ENCODE results near the gene COCH.

The COCH gene

GRCh38 chr14:30854492-30854891 is 19.9 kb upstream of the COCH start:
- H3K27ac ChIP-seq (ENCODE audit: low read length): no peak overlapping the region
- H3K9me3 ChIP-seq (ENCODE audit: control insufficient read depth in 1 of 2, low read length in 2 of 2): no peaks in the 10 kb centered on the region
- H3K4me1 ChIP-seq (ENCODE audit: control insufficient read depth in 1 of 2, insufficient read depth in 2 of 2, low read length in 2 of 2): no peaks in the 10 kb centered on the region
- no peak overlapping the region for H3K4me3 ChIP-seq (ENCODE audit: low read depth in 1 of 2, low read length in 2 of 2)
- no peaks in the 10 kb centered on the region for H3K27me3 ChIP-seq (ENCODE audit: low read depth, low read length)
- H3K36me3 ChIP-seq (ENCODE audit: control insufficient read depth in 1 of 2, insufficient read depth in 2 of 2, low read length in 2 of 2): no peaks in the 10 kb centered on the region

- H3K27ac ChIP-seq (ENCODE audit: low read length): no peak overlapping the region
- H3K27me3 ChIP-seq (ENCODE audit: low read depth, low read length): no peaks in the 10 kb centered on the region
- H3K36me3 ChIP-seq (ENCODE audit: control insufficient read depth in 1 of 2, insufficient read depth in 2 of 2, low read length in 2 of 2): no peaks in the 10 kb centered on the region
- no peaks in the 10 kb centered on the region for H3K9me3 ChIP-seq (ENCODE audit: control insufficient read depth in 1 of 2, low read length in 2 of 2)
- H3K4me3 ChIP-seq (ENCODE audit: low read depth in 1 of 2, low read length in 2 of 2): no peak overlapping the region
- H3K4me1 ChIP-seq (ENCODE audit: control insufficient read depth in 1 of 2, insufficient read depth in 2 of 2, low read length in 2 of 2): no peaks in the 10 kb centered on the region
These were observed 18.9 kb upstream of the COCH start for GRCh38 chr14:30855345-30856037.

- Histone ChIP-seq H3K27me3 (ENCODE audit: low read depth, low read length) (no peaks in the 10 kb centered on the region), H3K36me3 (ENCODE audit: control insufficient read depth in 1 of 2, insufficient read depth in 2 of 2, low read length in 2 of 2) (no peaks in the 10 kb centered on the region), H3K4me1 (ENCODE audit: control insufficient read depth in 1 of 2, insufficient read depth in 2 of 2, low read length in 2 of 2) (no peaks in the 10 kb centered on the region), H3K4me3 (ENCODE audit: low read depth in 1 of 2, low read length in 2 of 2) (no peak overlapping the region), H3K27ac (ENCODE audit: low read length) (no peak overlapping the region), H3K9me3 (ENCODE audit: control insufficient read depth in 1 of 2, low read length in 2 of 2) (no peaks in the 10 kb centered on the region)
These were observed 13.2 kb upstream of the COCH start for GRCh38 chr14:30861200-30861599.

- Histone ChIP-seq H3K4me3 (ENCODE audit: low read depth in 1 of 2, low read length in 2 of 2) (no peak overlapping the region), H3K4me1 (ENCODE audit: control insufficient read depth in 1 of 2, insufficient read depth in 2 of 2, low read length in 2 of 2) (no peaks in the 10 kb centered on the region), H3K9me3 (ENCODE audit: control insufficient read depth in 1 of 2, low read length in 2 of 2) (no peaks in the 10 kb centered on the region), H3K36me3 (ENCODE audit: control insufficient read depth in 1 of 2, insufficient read depth in 2 of 2, low read length in 2 of 2) (no peaks in the 10 kb centered on the region), H3K27me3 (ENCODE audit: low read depth, low read length) (no peaks in the 10 kb centered on the region), H3K27ac (ENCODE audit: low read length) (no peak overlapping the region)
These were observed 9.4 kb upstream of the COCH start for GRCh38 chr14:30864934-30865333.

GRCh38 chr14:30868736-30869135 is 5.6 kb upstream of the COCH start:
- no peak overlapping the region for H3K27ac ChIP-seq (ENCODE audit: low read length)
- peaks cover 10% of the 10 kb centered on the region for H3K27me3 ChIP-seq (ENCODE audit: low read depth, low read length)
- H3K4me3 ChIP-seq (ENCODE audit: low read depth in 1 of 2, low read length in 2 of 2): no peak overlapping the region
- H3K4me1 ChIP-seq (ENCODE audit: control insufficient read depth in 1 of 2, insufficient read depth in 2 of 2, low read length in 2 of 2): no peaks in the 10 kb centered on the region
- no peaks in the 10 kb centered on the region for H3K9me3 ChIP-seq (ENCODE audit: control insufficient read depth in 1 of 2, low read length in 2 of 2)
- H3K36me3 ChIP-seq (ENCODE audit: control insufficient read depth in 1 of 2, insufficient read depth in 2 of 2, low read length in 2 of 2): no peaks in the 10 kb centered on the region

GRCh38 chr14:30869551-30870155 is 4.7 kb upstream of the COCH start:
- Histone ChIP-seq H3K27ac (ENCODE audit: low read length) (no peak overlapping the region), H3K36me3 (ENCODE audit: control insufficient read depth in 1 of 2, insufficient read depth in 2 of 2, low read length in 2 of 2) (no peaks in the 10 kb centered on the region), H3K27me3 (ENCODE audit: low read depth, low read length) (peaks cover 17% of the 10 kb centered on the region), H3K4me1 (ENCODE audit: control insufficient read depth in 1 of 2, insufficient read depth in 2 of 2, low read length in 2 of 2) (peaks cover 0 to 8% of the 10 kb centered on the region in 2 donors), H3K9me3 (ENCODE audit: control insufficient read depth in 1 of 2, low read length in 2 of 2) (no peaks in the 10 kb centered on the region), H3K4me3 (ENCODE audit: low read depth in 1 of 2, low read length in 2 of 2) (no peak overlapping the region)

GRCh38 chr14:30872602-30873001 is 1.8 kb upstream of the COCH start:
- H3K4me3 ChIP-seq (ENCODE audit: low read depth in 1 of 2, low read length in 2 of 2): no peak overlapping the region
- no peak overlapping the region for H3K27ac ChIP-seq (ENCODE audit: low read length)
- H3K27me3 ChIP-seq (ENCODE audit: low read depth, low read length): peaks cover 26% of the 10 kb centered on the region
- no peaks in the 10 kb centered on the region for H3K36me3 ChIP-seq (ENCODE audit: control insufficient read depth in 1 of 2, insufficient read depth in 2 of 2, low read length in 2 of 2)
- no peaks in the 10 kb centered on the region for H3K9me3 ChIP-seq (ENCODE audit: control insufficient read depth in 1 of 2, low read length in 2 of 2)
- H3K4me1 ChIP-seq (ENCODE audit: control insufficient read depth in 1 of 2, insufficient read depth in 2 of 2, low read length in 2 of 2): peaks cover 0 to 19% of the 10 kb centered on the region in 2 donors

GRCh38 chr14:30873308-30874119 is 845 bp upstream of the COCH start:
- Histone ChIP-seq H3K27me3 (ENCODE audit: low read depth, low read length) (peaks cover 26% of the 10 kb centered on the region), H3K27ac (ENCODE audit: low read length) (no peak overlapping the region), H3K36me3 (ENCODE audit: control insufficient read depth in 1 of 2, insufficient read depth in 2 of 2, low read length in 2 of 2) (no peaks in the 10 kb centered on the region), H3K9me3 (ENCODE audit: control insufficient read depth in 1 of 2, low read length in 2 of 2) (no peaks in the 10 kb centered on the region), H3K4me1 (ENCODE audit: control insufficient read depth in 1 of 2, insufficient read depth in 2 of 2, low read length in 2 of 2) (peaks cover 0 to 19% of the 10 kb centered on the region in 2 donors), H3K4me3 (ENCODE audit: low read depth in 1 of 2, low read length in 2 of 2) (peak overlapping the region in 1 of 2 donors; percentile 82)

- Histone ChIP-seq H3K4me3 (ENCODE audit: low read depth in 1 of 2, low read length in 2 of 2) (peak overlapping the region; percentile 42 to 82), H3K36me3 (ENCODE audit: control insufficient read depth in 1 of 2, insufficient read depth in 2 of 2, low read length in 2 of 2) (no peaks in the 10 kb centered on the region), H3K27ac (ENCODE audit: low read length) (no peak overlapping the region), H3K27me3 (ENCODE audit: low read depth, low read length) (peaks cover 26% of the 10 kb centered on the region), H3K9me3 (ENCODE audit: control insufficient read depth in 1 of 2, low read length in 2 of 2) (no peaks in the 10 kb centered on the region), H3K4me1 (ENCODE audit: control insufficient read depth in 1 of 2, insufficient read depth in 2 of 2, low read length in 2 of 2) (peaks cover 0 to 19% of the 10 kb centered on the region in 2 donors)
These were observed 834 bp downstream of the COCH start for GRCh38 chr14:30874999-30875787.

- peak overlapping the region in 1 of 2 donors; percentile 82 for H3K4me3 ChIP-seq (ENCODE audit: low read depth in 1 of 2, low read length in 2 of 2)
- no peaks in the 10 kb centered on the region for H3K36me3 ChIP-seq (ENCODE audit: control insufficient read depth in 1 of 2, insufficient read depth in 2 of 2, low read length in 2 of 2)
- H3K27me3 ChIP-seq (ENCODE audit: low read depth, low read length): peaks cover 22% of the 10 kb centered on the region
- H3K27ac ChIP-seq (ENCODE audit: low read length): no peak overlapping the region
- H3K9me3 ChIP-seq (ENCODE audit: control insufficient read depth in 1 of 2, low read length in 2 of 2): no peaks in the 10 kb centered on the region
- peaks cover 0 to 19% of the 10 kb centered on the region in 2 donors for H3K4me1 ChIP-seq (ENCODE audit: control insufficient read depth in 1 of 2, insufficient read depth in 2 of 2, low read length in 2 of 2)
These were observed 1.4 kb downstream of the COCH start for GRCh38 chr14:30875788-30876053.

GRCh38 chr14:30876692-30877091 is 2.3 kb downstream of the COCH start:
- Histone ChIP-seq H3K4me3 (ENCODE audit: low read depth in 1 of 2, low read length in 2 of 2) (no peak overlapping the region), H3K27ac (ENCODE audit: low read length) (no peak overlapping the region), H3K36me3 (ENCODE audit: control insufficient read depth in 1 of 2, insufficient read depth in 2 of 2, low read length in 2 of 2) (no peaks in the 10 kb centered on the region), H3K4me1 (ENCODE audit: control insufficient read depth in 1 of 2, insufficient read depth in 2 of 2, low read length in 2 of 2) (peaks cover 0 to 19% of the 10 kb centered on the region in 2 donors), H3K9me3 (ENCODE audit: control insufficient read depth in 1 of 2, low read length in 2 of 2) (no peaks in the 10 kb centered on the region), H3K27me3 (ENCODE audit: low read depth, low read length) (peaks cover 22% of the 10 kb centered on the region)
